Testis (tissue), 2 donors: Measurements from ENCODE around the gene CTNNB1.

Experiments
- CTCF ChIP-seq, 3 experiments: fragments of 450-650 bp in 2 of 3; fragments of 200-600 bp in 1 of 3; sonication (generic) in 1 of 3; IDR thresholded peaks; one replicate each; pipeline ENCODE4 v1.5.1; 2016 to 2019; ENCODE audit warnings: antibody characterized with exemption in 3 of 3, mild to moderate bottlenecking in 2 of 3, moderate library complexity in 1 of 3
- POLR2A ChIP-seq: fragments of 450-650 bp; IDR thresholded peaks from one replicate; pipeline ENCODE4 v1.6.1; 2017; ENCODE audit warnings: antibody characterized with exemption, mild to moderate bottlenecking, moderate library complexity

DNA sequence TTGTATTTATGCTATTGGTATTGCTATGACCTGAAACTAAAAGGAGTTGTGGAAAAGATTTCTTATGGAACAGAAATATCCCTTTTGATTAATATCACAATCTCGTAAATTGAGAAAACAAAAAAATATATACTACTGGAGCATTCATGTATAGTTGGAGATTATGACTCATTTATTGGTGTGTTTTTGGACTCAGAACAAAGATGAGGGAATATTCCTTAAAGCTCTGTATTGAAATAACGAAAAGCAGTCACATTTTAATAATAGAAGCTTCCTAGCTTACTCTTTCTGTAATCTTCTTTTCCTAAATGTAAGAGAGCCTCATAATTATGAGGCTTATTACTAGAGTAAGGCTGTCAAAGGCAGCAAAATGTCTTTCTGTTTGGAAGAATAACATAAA is 14.3 kb downstream of the CTNNB1 start:
- TF ChIP-seq CTCF (IDR thresholded peaks at IDR 0.05) = no peak
- no peak for TF ChIP-seq POLR2A
